Large intestine (tissue), 3 donors: ENCODE results near the gene TNC. TPM values are rescaled to one million over a fixed set of nuclear protein-coding genes. Genes with fewer than 3 reads are reported as not detected.

Source experiments
- DNase-seq, 2 donors: peaks; one replicate each; pipeline versions ENCODE4 v3.0.0 to v3.0.0-alpha.2; 2013
- H3K27ac ChIP-seq: one replicate; pipeline ENCODE4 v1.5.1; 2013; ENCODE audit warnings: low read length
- H3K27me3 ChIP-seq: 2 replicates; pipeline ENCODE4 v1.6.1; 2013; ENCODE audit warnings: low read length; ENCODE audit not compliant: control insufficient read depth, insufficient read depth
- H3K36me3 ChIP-seq: 2 replicates; pipeline ENCODE4 v1.6.1; 2013; ENCODE audit warnings: low read length; ENCODE audit not compliant: control insufficient read depth, insufficient read depth
- H3K4me1 ChIP-seq: one replicate; pipeline ENCODE4 v1.6.1; 2013; ENCODE audit warnings: low read length; ENCODE audit not compliant: control insufficient read depth, insufficient read depth
- H3K4me3 ChIP-seq: one replicate; pipeline ENCODE4 v1.5.1; 2013; ENCODE audit warnings: low read length
- H3K9me3 ChIP-seq: one replicate; pipeline ENCODE4 v1.6.1; 2013; ENCODE audit warnings: mild to moderate bottlenecking, low read depth, low read length, moderate library complexity; ENCODE audit not compliant: control insufficient read depth
- WGBS: methylation state at CpG from one replicate; pipeline ENCODE4 v1.1.5; 2013; ENCODE audit warnings: low lambda C conversion rate; ENCODE audit not compliant: insufficient coverage; 5-methylcytosine and 5-hydroxymethylcytosine counted together
- polyA plus RNA-seq: library from polyadenylated mRNA; unstranded; fragments of 120-200 nt; gene quantifications from one replicate; pipeline ENCODE4 v1.2.1, GENCODE V29; 2013

Gene TNC
- polyA plus RNA-seq, 1 donor: 19.9 TPM

DNA sequence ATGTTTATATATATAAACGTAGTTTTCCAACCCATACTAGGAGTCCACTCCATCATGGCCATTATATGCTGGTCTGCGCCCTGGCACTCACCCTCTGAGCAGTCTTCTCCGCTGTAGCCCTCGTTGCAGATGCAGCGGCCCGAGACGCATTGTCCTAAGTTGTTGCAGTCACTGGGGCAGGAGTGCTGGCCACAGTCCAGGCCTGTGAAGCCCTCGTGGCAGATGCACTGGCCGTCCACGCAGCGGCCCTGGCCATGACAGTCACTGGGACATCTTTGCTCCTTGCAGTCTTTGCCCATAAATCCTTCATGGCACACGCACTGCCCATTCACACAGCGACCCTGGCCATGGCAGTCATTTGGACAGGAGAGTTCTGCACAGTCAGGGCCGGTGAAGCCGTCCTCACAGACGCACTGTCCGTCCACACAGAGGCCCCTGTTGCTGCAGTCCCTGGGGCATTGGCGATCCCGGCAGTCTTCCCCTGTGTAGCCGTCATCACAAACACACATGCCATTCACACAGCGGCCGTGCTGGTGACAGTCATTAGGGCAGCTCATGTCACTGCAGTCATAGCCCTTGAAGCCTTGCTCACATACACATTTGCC is 32.1 kb downstream of the TNC start:
- Histone ChIP-seq H3K9me3 (no peaks in the 10 kb centered on the region), H3K27me3 (no peaks in the 10 kb centered on the region), H3K27ac (no peak overlapping the region), H3K4me1 (no peaks in the 10 kb centered on the region), H3K4me3 (no peak overlapping the region), H3K36me3 (peaks cover 12% of the 10 kb centered on the region)
- 60% methylated on average over 1 of the region's 22 CpGs for WGBS
- no peak for DNase-seq

DNA sequence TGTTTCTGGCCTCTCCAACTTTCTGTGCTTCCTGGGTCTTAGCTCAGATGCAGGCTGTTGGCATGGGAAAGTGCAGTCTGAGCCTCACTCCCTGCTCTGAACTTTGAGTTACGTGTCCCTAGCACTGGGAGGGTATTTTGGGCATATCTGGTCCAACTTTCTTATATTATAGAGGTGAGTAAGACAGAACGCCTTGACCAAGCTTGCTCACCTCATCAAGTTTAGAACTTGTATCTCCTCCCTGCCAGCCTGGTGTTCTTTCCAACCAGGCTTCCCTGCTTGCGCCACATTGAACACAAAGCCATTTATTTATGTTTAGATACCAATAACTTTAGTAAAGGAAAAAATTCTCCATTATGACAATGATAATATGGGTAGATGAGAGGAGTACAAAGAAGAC is 33.2 kb downstream of the TNC start:
- Histone ChIP-seq H3K4me3 (no peak overlapping the region), H3K27ac (no peak overlapping the region), H3K4me1 (no peaks in the 10 kb centered on the region), H3K9me3 (no peaks in the 10 kb centered on the region), H3K36me3 (peaks cover 12% of the 10 kb centered on the region), H3K27me3 (no peaks in the 10 kb centered on the region)
- no CpG with 5 or more reads among the region's 3 CpGs for WGBS
- no peak for DNase-seq

- peaks cover 12% of the 10 kb centered on the region for H3K36me3 ChIP-seq
- no peaks in the 10 kb centered on the region for H3K4me1 ChIP-seq
- no peak overlapping the region for H3K27ac ChIP-seq
- no peak overlapping the region for H3K4me3 ChIP-seq
- no peaks in the 10 kb centered on the region for H3K27me3 ChIP-seq
- no peak for DNase-seq
- WGBS: no CpG with 5 or more reads among the region's 12 CpGs
- no peaks in the 10 kb centered on the region for H3K9me3 ChIP-seq
Measured at GRCh38 chr9:115084157-115084556, 33.8 kb downstream of the TNC start.

DNA sequence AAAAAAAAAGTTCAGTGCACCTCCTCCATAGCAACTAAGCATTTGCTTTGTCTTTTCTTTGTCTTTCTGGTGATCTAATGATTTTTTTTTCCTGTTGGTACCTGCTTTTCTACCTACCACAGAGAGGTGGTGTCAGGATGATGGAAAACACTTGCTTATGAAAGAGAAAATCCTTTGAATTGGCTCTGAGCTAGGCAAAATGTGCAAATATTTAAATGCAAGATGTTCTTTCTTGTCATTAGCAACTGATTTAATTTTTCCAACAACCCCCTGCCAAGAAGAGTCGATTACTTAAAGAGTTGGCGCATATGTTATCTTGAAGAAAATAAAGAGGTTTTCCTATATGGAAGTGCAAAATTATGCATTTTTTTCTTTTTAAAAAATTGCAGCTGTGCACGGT is 37.7 kb downstream of the TNC start:
- H3K9me3 ChIP-seq: no peaks in the 10 kb centered on the region
- H3K4me3 ChIP-seq: no peak overlapping the region
- WGBS: no CpG with 5 or more reads among the region's 3 CpGs
- no peaks in the 10 kb centered on the region for H3K4me1 ChIP-seq
- H3K27ac ChIP-seq: no peak overlapping the region
- no peaks in the 10 kb centered on the region for H3K27me3 ChIP-seq
- no peak for DNase-seq
- H3K36me3 ChIP-seq: peaks cover 16% of the 10 kb centered on the region

DNA sequence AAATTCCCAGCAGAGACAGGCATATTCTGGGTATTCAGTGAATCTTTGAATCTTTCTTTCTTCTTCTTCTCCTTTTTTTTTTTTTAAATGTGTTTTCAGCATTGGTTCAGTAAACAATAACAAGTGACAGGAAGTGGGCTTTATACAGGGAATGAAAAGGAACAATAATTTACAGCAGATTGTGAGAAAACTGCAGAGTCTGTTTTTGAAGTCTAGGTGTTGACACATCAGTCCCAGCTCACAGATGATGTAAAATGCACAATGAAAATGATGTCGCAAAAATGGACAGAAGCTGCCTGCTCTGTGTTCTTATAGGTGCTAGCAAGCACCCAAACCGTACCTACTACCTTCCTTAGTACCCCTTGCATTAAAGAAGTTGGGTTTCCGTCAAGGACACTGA is 38.8 kb downstream of the TNC start:
- H3K36me3 ChIP-seq: peaks cover 16% of the 10 kb centered on the region
- no peaks in the 10 kb centered on the region for H3K27me3 ChIP-seq
- DNase-seq: no peak
- no peaks in the 10 kb centered on the region for H3K4me1 ChIP-seq
- no peak overlapping the region for H3K4me3 ChIP-seq
- no peaks in the 10 kb centered on the region for H3K9me3 ChIP-seq
- no peak overlapping the region for H3K27ac ChIP-seq
- no CpG with 5 or more reads among the region's 3 CpGs for WGBS

GRCh38 chr9:115073456-115073855 is 44.5 kb downstream of the TNC start:
- peaks cover 9% of the 10 kb centered on the region for H3K36me3 ChIP-seq
- H3K27me3 ChIP-seq: no peaks in the 10 kb centered on the region
- DNase-seq: no peak
- no CpG with 5 or more reads among the region's 6 CpGs for WGBS
- H3K4me1 ChIP-seq: no peaks in the 10 kb centered on the region
- H3K9me3 ChIP-seq: no peaks in the 10 kb centered on the region
- H3K27ac ChIP-seq: no peak overlapping the region
- H3K4me3 ChIP-seq: no peak overlapping the region

- Histone ChIP-seq H3K27me3 (no peaks in the 10 kb centered on the region), H3K36me3 (peaks cover 3% of the 10 kb centered on the region), H3K4me1 (no peaks in the 10 kb centered on the region), H3K9me3 (no peaks in the 10 kb centered on the region), H3K4me3 (no peak overlapping the region), H3K27ac (no peak overlapping the region)
- 20% methylated on average over 1 of the region's 4 CpGs for WGBS
- DNase-seq: no peak
Measured at GRCh38 chr9:115071176-115071575, 46.8 kb downstream of the TNC start.

- Histone ChIP-seq H3K9me3 (no peaks in the 10 kb centered on the region), H3K27ac (no peak overlapping the region), H3K4me3 (no peak overlapping the region), H3K4me1 (no peaks in the 10 kb centered on the region), H3K36me3 (no peaks in the 10 kb centered on the region), H3K27me3 (no peaks in the 10 kb centered on the region)
- 100% methylated on average over 1 of the region's 1 CpG for WGBS
- no peak for DNase-seq
Measured at GRCh38 chr9:115069771-115070170, 48.2 kb downstream of the TNC start.

- DNase-seq: no peak
- Histone ChIP-seq H3K4me3 (no peak overlapping the region), H3K27me3 (no peaks in the 10 kb centered on the region), H3K9me3 (no peaks in the 10 kb centered on the region), H3K36me3 (peaks cover 3% of the 10 kb centered on the region), H3K4me1 (no peaks in the 10 kb centered on the region), H3K27ac (no peak overlapping the region)
- no CpG with 5 or more reads among the region's 2 CpGs for WGBS
Measured at GRCh38 chr9:115069302-115069701, 48.7 kb downstream of the TNC start.

- no peak overlapping the region for H3K27ac ChIP-seq
- no peaks in the 10 kb centered on the region for H3K9me3 ChIP-seq
- peaks cover 7% of the 10 kb centered on the region for H3K36me3 ChIP-seq
- DNase-seq: no peak
- peaks cover 2% of the 10 kb centered on the region for H3K27me3 ChIP-seq
- no peaks in the 10 kb centered on the region for H3K4me1 ChIP-seq
- no peak overlapping the region for H3K4me3 ChIP-seq
Measured at GRCh38 chr9:115068031-115068430, 49.9 kb downstream of the TNC start.

- no peaks in the 10 kb centered on the region for H3K9me3 ChIP-seq
- H3K4me3 ChIP-seq: no peak overlapping the region
- 100% methylated on average over 1 of the region's 5 CpGs for WGBS
- peaks cover 5% of the 10 kb centered on the region for H3K27me3 ChIP-seq
- no peak for DNase-seq
- H3K4me1 ChIP-seq: no peaks in the 10 kb centered on the region
- peaks cover 7% of the 10 kb centered on the region for H3K36me3 ChIP-seq
- no peak overlapping the region for H3K27ac ChIP-seq
Measured at GRCh38 chr9:115063058-115063845, 54.7 kb downstream of the TNC start.
